Hepatocyte (in vitro differentiated cells): ENCODE results near the gene CNGA3.

Source experiments
- CTCF ChIP-seq: fragments of 200-600 bp; sonication (generic); IDR thresholded peaks from 2 replicates; pipeline ENCODE4 v1.5.1; 2016; ENCODE audit warnings: antibody characterized with exemption, mild to moderate bottlenecking; ENCODE audit not compliant: poor library complexity
- EZH2 ChIP-seq: fragments of 200-600 bp; sonication (generic); IDR thresholded peaks from 2 replicates; pipeline ENCODE4 v1.6.1; 2016; ENCODE audit warnings: antibody characterized with exemption, mild to moderate bottlenecking, borderline replicate concordance
- EZH2phosphoT487 ChIP-seq: fragments of 200-600 bp; sonication (generic); IDR thresholded peaks from one replicate; pipeline ENCODE4 v1.6.1; 2018; ENCODE audit warnings: antibody characterized with exemption, mild to moderate bottlenecking, low read depth, moderate library complexity; ENCODE audit not compliant: unreplicated experiment, severe bottlenecking

DNA sequence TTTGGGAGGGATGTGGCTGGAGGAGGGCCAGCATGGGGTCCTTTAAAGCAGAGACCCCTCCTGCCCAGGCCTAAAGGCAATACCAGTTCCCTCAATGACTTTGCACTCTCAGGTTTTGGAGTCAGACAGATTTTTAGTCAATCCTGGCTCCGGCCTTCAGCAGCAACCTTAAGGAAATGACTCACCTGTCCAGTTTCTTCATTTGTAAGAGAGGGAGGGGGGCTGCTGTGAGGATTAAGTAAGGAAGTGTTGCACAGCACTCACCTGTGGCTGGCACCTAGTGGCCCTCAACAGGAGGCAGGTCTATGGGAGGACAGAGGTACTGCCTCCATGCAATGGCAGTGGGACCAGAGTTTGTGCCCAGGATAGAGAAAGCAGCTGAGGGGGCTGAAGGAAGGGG is 13.7 kb downstream of the CNGA3 start:
- TF ChIP-seq EZH2, result no peak
- no peak for TF ChIP-seq CTCF
- no peak for TF ChIP-seq EZH2phosphoT487
